ENCODE data around the gene TSEN2. TPM values are rescaled to one million over a fixed set of nuclear protein-coding genes. Genes with fewer than 3 reads are reported as not detected.

Gene TSEN2
- total and polyA plus RNA-seq, 2 of the 13 experiments (the other 11 are each of a cell fraction or from before 2014, with no cell fraction given), result 11.0 to 17.3 TPM

- no TSS peak for BruUV-seq (replicated peaks)
- ATAC-seq (no peak), DNase-seq (ENCODE audit: low spot score) (no peak), FAIRE-seq (no peak)
- Histone ChIP-seq H3K4me3 (replicated peaks in 1 of 3; ENCODE audit: insufficient read depth in 1 of 3, low read depth in 2 of 3, low read length in 3 of 3) (no peak overlapping the region), H3K4me2 (ENCODE audit: low read depth, low read length) (no peak overlapping the region), H3K9ac (ENCODE audit: insufficient read depth, low read depth, low read length) (no peak overlapping the region), H2AFZ (ENCODE audit: low read length) (no peak overlapping the region), H3K27me3 (ENCODE audit: control insufficient read depth in 1 of 2, insufficient read depth in 2 of 2, low read length in 2 of 2) (no peaks in the 10 kb centered on the region), H4K20me1 (ENCODE audit: insufficient read depth, low read length) (no peaks in the 10 kb centered on the region), H3K79me2 (ENCODE audit: insufficient read depth, low read length) (no peaks in the 10 kb centered on the region), H3K27ac (ENCODE audit: extremely low read length, insufficient read depth, low read length) (peak overlapping the region; percentile 8), H3K36me3 (replicated peaks in 1 of 2; ENCODE audit: control insufficient read depth in 1 of 2, insufficient read depth in 2 of 2, low read length in 2 of 2) (no peaks in the 10 kb centered on the region), H3K9me3 (ENCODE audit: low read length) (no peaks in the 10 kb centered on the region), H3K4me1 (ENCODE audit: insufficient read depth, low read length) (peaks cover 87% of the 10 kb centered on the region)
- in situ Hi-C loops (cut with HindIII; ENCODE audit: extremely low pct_ligation_motif_present, low pct_unique_long_range_greater_than_20kb), result no loop called here
- ChIA-PET CTCF (ENCODE audit: low intra/inter-chr PET ratio, low total read pairs) (no interaction called here), POLR2A (interaction anchor here (1.1 to 1.3 kb wide), 3 partner anchors 30 to 136 kb away, joined by 3 to 4 read pairs (median 3); partner anchors contain the start of gene TSEN2)
- WGBS (ENCODE audit: low lambda C conversion rate), result 61% methylated on average over 5 of the region's 6 CpGs
- intact Hi-C loops (cut with micrococcal nuclease; ENCODE audit: unreplicated experiment), result no loop called here
- TF ChIP-seq MIER2 (CRISPR knock-in tag; IDR thresholded peaks at IDR 0.05) (peak; percentile 73; the same call in 1 of the 2 replicates), ZNF282 (IDR thresholded peaks at IDR 0.05; ENCODE audit: partially characterized antibody) (no peak), REST (IDR thresholded peaks at IDR 0.05; ENCODE audit: borderline replicate concordance in 1 of 2, low read depth in 1 of 2, low read length in 2 of 2) (peak in 1 of 2 experiments; percentile 83; a peak in 3 of 4 replicates), ARID5B (CRISPR knock-in tag; IDR thresholded peaks at IDR 0.05) (0 out of 2 replicates have a peak, but pooled peaks have one; percentile 26), ZBTB39 (CRISPR knock-in tag; IDR thresholded peaks at IDR 0.05) (no peak), GATAD2A (CRISPR knock-in tag; IDR thresholded peaks at IDR 0.05) (peak; percentile 26; the same call in 1 of the 2 replicates), SIX1 (CRISPR knock-in tag; IDR thresholded peaks at IDR 0.05; ENCODE audit: borderline replicate concordance) (no peak), SPEN (CRISPR knock-in tag; IDR thresholded peaks at IDR 0.05; ENCODE audit: low read depth) (no peak), ONECUT2 (CRISPR knock-in tag; IDR thresholded peaks at IDR 0.05) (no peak), PHF8 (CRISPR knock-in tag; IDR thresholded peaks at IDR 0.05) (no peak), ETV6 (CRISPR knock-in tag; conservative IDR thresholded peaks at IDR 0.05) (no peak), SALL1 (CRISPR knock-in tag; IDR thresholded peaks at IDR 0.05) (peak; percentile 39), SMARCC2 (IDR thresholded peaks at IDR 0.05) (no peak), ZNF784 (CRISPR knock-in tag; IDR thresholded peaks at IDR 0.05; ENCODE audit: borderline replicate concordance) (no peak)
Measured at GRCh38 chr3:12454076-12454815, 30.0 kb upstream of the TSEN2 start.
